Mesendoderm (in vitro differentiated cells): ENCODE data around the gene MRPS11.

ENCODE experiments used
- DNase-seq: peaks from one replicate; pipeline ENCODE4 v3.0.0; 2013
- H2AK5ac ChIP-seq: 2 replicates; pipeline ENCODE4 v1.6.1; 2013; ENCODE audit warnings: low read length, inconsistent platforms
- H2BK120ac ChIP-seq: 2 replicates; pipeline ENCODE4 v1.6.1; 2013; ENCODE audit warnings: low read depth, mild to moderate bottlenecking, low read length, moderate library complexity, mixed read lengths
- H2BK15ac ChIP-seq: replicated peaks from 2 replicates; pipeline ENCODE4 v1.6.1; 2013; ENCODE audit warnings: low read depth, mild to moderate bottlenecking, moderate library complexity
- H2BK5ac ChIP-seq: 2 replicates; pipeline ENCODE4 v1.6.1; 2013; ENCODE audit warnings: low read length, inconsistent platforms
- H3K18ac ChIP-seq: 2 replicates; pipeline ENCODE4 v1.6.1; 2013; ENCODE audit warnings: mild to moderate bottlenecking, low read length, mixed read lengths
- H3K23ac ChIP-seq: one replicate; pipeline ENCODE4 v1.6.1; 2013; ENCODE audit warnings: low read length
- H3K27ac ChIP-seq: 2 replicates; pipeline ENCODE4 v1.5.1; 2013; ENCODE audit warnings: low read depth, mild to moderate bottlenecking, inconsistent platforms, low read length, moderate library complexity
- H3K27me3 ChIP-seq: 2 replicates; pipeline ENCODE4 v1.6.1; 2013; ENCODE audit warnings: low read length, control low read depth, mild to moderate bottlenecking, inconsistent platforms; ENCODE audit not compliant: insufficient read depth, poor library complexity
- H3K36me3 ChIP-seq: 2 replicates; pipeline ENCODE4 v1.6.1; 2013; ENCODE audit warnings: low read length, inconsistent platforms; ENCODE audit not compliant: control insufficient read depth, insufficient read depth
- H3K4ac ChIP-seq: one replicate; pipeline ENCODE4 v1.6.1; 2013; ENCODE audit warnings: low read depth, mild to moderate bottlenecking, low read length, moderate library complexity
- H3K4me1 ChIP-seq: 2 replicates; pipeline ENCODE4 v1.6.1; 2013; ENCODE audit warnings: low read depth, low read length, inconsistent platforms; ENCODE audit not compliant: control insufficient read depth
- H3K4me2 ChIP-seq: 2 replicates; pipeline ENCODE4 v1.6.1; 2013; ENCODE audit warnings: low read length
- H3K4me3 ChIP-seq: 2 replicates; pipeline ENCODE4 v1.5.1; 2013; ENCODE audit warnings: mild to moderate bottlenecking, low read length
- H3K56ac ChIP-seq: one replicate; pipeline ENCODE4 v1.6.1; 2013; ENCODE audit warnings: low read length
- H3K79me1 ChIP-seq: 2 replicates; pipeline ENCODE4 v1.6.1; 2013; ENCODE audit warnings: low read length, inconsistent platforms
- H3K79me2 ChIP-seq: 2 replicates; pipeline ENCODE4 v1.6.1; 2013; ENCODE audit warnings: mild to moderate bottlenecking, low read length; ENCODE audit not compliant: control insufficient read depth, insufficient read depth
- H3K9ac ChIP-seq: 2 replicates; pipeline ENCODE4 v1.6.1; 2013; ENCODE audit warnings: low read length, inconsistent platforms
- H4K5ac ChIP-seq: one replicate; pipeline ENCODE4 v1.6.1; 2013; ENCODE audit warnings: low read length
- H4K8ac ChIP-seq: one replicate; pipeline ENCODE4 v1.6.1; 2013; ENCODE audit warnings: low read depth, mild to moderate bottlenecking, control low read depth, low read length, moderate library complexity
- WGBS: extraction: QIAGEN DNeasy Blood & Tissue Kit; methylation state at CpG from one replicate; pipeline ENCODE4 v1.1.7; 2013; ENCODE audit warnings: low lambda C conversion rate, missing lambda C conversion rate; ENCODE audit not compliant: insufficient coverage; ENCODE audit errors: extremely low coverage; 5-methylcytosine and 5-hydroxymethylcytosine counted together

The MRPS11 gene

DNA sequence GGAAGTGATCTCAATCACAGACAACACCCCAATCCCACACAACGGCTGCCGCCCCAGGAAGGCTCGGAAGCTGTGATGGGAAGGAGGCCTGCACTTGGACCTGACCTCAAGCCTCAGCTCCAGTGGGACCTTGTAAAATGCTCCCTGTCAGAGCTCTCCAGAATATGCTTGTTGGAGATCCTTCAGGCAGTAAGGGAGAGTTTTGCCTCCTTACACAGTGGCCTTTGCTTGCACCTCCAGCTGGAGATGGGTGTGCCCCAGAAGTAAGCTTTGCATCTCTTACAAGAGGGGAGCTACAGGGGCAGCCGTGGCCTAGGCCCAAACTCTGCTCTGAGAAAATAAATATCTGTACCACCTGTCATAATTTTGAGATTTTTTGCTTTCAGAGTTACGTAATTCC lies 10.4 kb downstream of the MRPS11 start:
- Histone ChIP-seq H2BK5ac (no peak overlapping the region), H3K4me1 (no peaks in the 10 kb centered on the region), H3K79me1 (no peaks in the 10 kb centered on the region), H3K36me3 (no peaks in the 10 kb centered on the region), H4K5ac (no peak overlapping the region), H2BK15ac (no peak overlapping the region), H3K79me2 (no peaks in the 10 kb centered on the region), H3K9ac (no peak overlapping the region), H3K27me3 (no peaks in the 10 kb centered on the region), H3K4me2 (no peak overlapping the region), H3K4me3 (no peak overlapping the region), H4K8ac (no peak overlapping the region), H3K18ac (no peak overlapping the region), H3K4ac (no peak overlapping the region), H2BK120ac (no peak overlapping the region), H3K56ac (no peak overlapping the region), H3K23ac (no peak overlapping the region), H3K27ac (no peak overlapping the region), H2AK5ac (no peak overlapping the region)
- no peak for DNase-seq
- WGBS, result no CpG with 5 or more reads among the region's 5 CpGs

- Histone ChIP-seq H3K36me3 (no peaks in the 10 kb centered on the region), H3K56ac (no peak overlapping the region), H3K23ac (no peak overlapping the region), H4K8ac (no peak overlapping the region), H3K4ac (no peak overlapping the region), H3K79me1 (no peaks in the 10 kb centered on the region), H3K79me2 (no peaks in the 10 kb centered on the region), H3K27ac (no peak overlapping the region), H3K9ac (no peak overlapping the region), H2BK5ac (no peak overlapping the region), H2BK120ac (no peak overlapping the region), H3K4me1 (no peaks in the 10 kb centered on the region), H3K4me3 (no peak overlapping the region), H2BK15ac (no peak overlapping the region), H3K27me3 (no peaks in the 10 kb centered on the region), H3K18ac (no peak overlapping the region), H2AK5ac (no peak overlapping the region), H3K4me2 (no peak overlapping the region), H4K5ac (no peak overlapping the region)
- no peak for DNase-seq
- no CpG with 5 or more reads among the region's 3 CpGs for WGBS
These were observed 11.7 kb downstream of the MRPS11 start for GRCh38 chr15:88479169-88479568.

GRCh38 chr15:88480981-88481380 lies 13.5 kb downstream of the MRPS11 start:
- H3K4ac ChIP-seq, result no peak overlapping the region
- no peak overlapping the region for H3K4me3 ChIP-seq
- no peak for DNase-seq
- H2BK5ac ChIP-seq, result no peak overlapping the region
- H3K9ac ChIP-seq, result no peak overlapping the region
- no peak overlapping the region for H4K5ac ChIP-seq
- no CpG with 5 or more reads among the region's 8 CpGs for WGBS
- no peaks in the 10 kb centered on the region for H3K79me2 ChIP-seq
- H3K36me3 ChIP-seq, result no peaks in the 10 kb centered on the region
- H3K27ac ChIP-seq, result no peak overlapping the region
- H3K4me2 ChIP-seq, result no peak overlapping the region
- no peaks in the 10 kb centered on the region for H3K4me1 ChIP-seq
- H3K79me1 ChIP-seq, result no peaks in the 10 kb centered on the region
- H2AK5ac ChIP-seq, result no peak overlapping the region
- H3K18ac ChIP-seq, result no peak overlapping the region
- H4K8ac ChIP-seq, result no peak overlapping the region
- H3K23ac ChIP-seq, result no peak overlapping the region
- H3K56ac ChIP-seq, result no peak overlapping the region
- H2BK15ac ChIP-seq, result no peak overlapping the region
- no peak overlapping the region for H2BK120ac ChIP-seq
- no peaks in the 10 kb centered on the region for H3K27me3 ChIP-seq

DNA sequence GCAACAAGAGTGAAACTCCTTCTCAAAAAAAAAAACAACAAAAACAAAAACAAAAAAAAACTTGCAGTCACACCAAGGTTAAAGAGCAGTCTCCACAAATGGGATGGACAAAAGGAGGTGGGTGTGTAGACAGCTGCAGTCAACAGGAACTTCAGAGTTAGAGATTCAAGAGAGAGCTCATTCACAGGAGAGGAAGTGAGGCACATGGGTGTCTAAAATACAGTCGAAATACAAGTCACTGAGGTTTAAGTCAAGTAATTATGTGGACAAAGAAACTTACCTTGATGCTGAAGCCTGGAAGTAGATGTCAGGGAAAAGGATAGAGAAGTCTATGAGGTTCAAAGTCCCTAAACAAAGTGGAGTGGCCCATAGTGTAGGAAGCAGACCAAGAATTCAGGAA lies 14.8 kb downstream of the MRPS11 start:
- no peak overlapping the region for H3K4me2 ChIP-seq
- no CpG with 5 or more reads among the region's 1 CpG for WGBS
- DNase-seq, result no peak
- no peak overlapping the region for H2AK5ac ChIP-seq
- H3K27ac ChIP-seq, result no peak overlapping the region
- no peaks in the 10 kb centered on the region for H3K36me3 ChIP-seq
- no peak overlapping the region for H4K5ac ChIP-seq
- H3K27me3 ChIP-seq, result no peaks in the 10 kb centered on the region
- H2BK5ac ChIP-seq, result no peak overlapping the region
- no peak overlapping the region for H3K23ac ChIP-seq
- no peak overlapping the region for H3K4me3 ChIP-seq
- H3K79me1 ChIP-seq, result no peaks in the 10 kb centered on the region
- no peak overlapping the region for H3K4ac ChIP-seq
- no peaks in the 10 kb centered on the region for H3K79me2 ChIP-seq
- H2BK120ac ChIP-seq, result no peak overlapping the region
- no peak overlapping the region for H3K9ac ChIP-seq
- H4K8ac ChIP-seq, result no peak overlapping the region
- H3K18ac ChIP-seq, result no peak overlapping the region
- no peaks in the 10 kb centered on the region for H3K4me1 ChIP-seq
- H3K56ac ChIP-seq, result no peak overlapping the region
- no peak overlapping the region for H2BK15ac ChIP-seq

- DNase-seq, result peak; percentile 49
- H4K8ac ChIP-seq, result no peak overlapping the region
- H3K36me3 ChIP-seq, result no peaks in the 10 kb centered on the region
- no peak overlapping the region for H2AK5ac ChIP-seq
- no peak overlapping the region for H4K5ac ChIP-seq
- no peaks in the 10 kb centered on the region for H3K79me1 ChIP-seq
- H3K56ac ChIP-seq, result no peak overlapping the region
- no peak overlapping the region for H2BK15ac ChIP-seq
- no peak overlapping the region for H3K9ac ChIP-seq
- H3K4ac ChIP-seq, result no peak overlapping the region
- no peak overlapping the region for H3K18ac ChIP-seq
- H3K27me3 ChIP-seq, result no peaks in the 10 kb centered on the region
- H3K27ac ChIP-seq, result no peak overlapping the region
- H3K4me3 ChIP-seq, result no peak overlapping the region
- H3K79me2 ChIP-seq, result no peaks in the 10 kb centered on the region
- no CpG with 5 or more reads among the region's 10 CpGs for WGBS
- no peak overlapping the region for H3K23ac ChIP-seq
- no peak overlapping the region for H3K4me2 ChIP-seq
- peaks cover 2% of the 10 kb centered on the region for H3K4me1 ChIP-seq
- H2BK120ac ChIP-seq, result no peak overlapping the region
- H2BK5ac ChIP-seq, result no peak overlapping the region
These were observed 17.3 kb downstream of the MRPS11 start for GRCh38 chr15:88484682-88485331.

GRCh38 chr15:88487178-88487795 lies 19.8 kb downstream of the MRPS11 start:
- no peak overlapping the region for H4K5ac ChIP-seq
- peak overlapping the region; percentile 37 for H2BK5ac ChIP-seq
- peak; percentile 38 for DNase-seq
- no peak overlapping the region for H3K23ac ChIP-seq
- H3K79me2 ChIP-seq, result no peaks in the 10 kb centered on the region
- no peak overlapping the region for H3K4ac ChIP-seq
- no peak overlapping the region for H3K27ac ChIP-seq
- H3K9ac ChIP-seq, result peak overlapping the region; percentile 10
- H3K56ac ChIP-seq, result peak overlapping the region; percentile 51
- no peak overlapping the region for H2BK15ac ChIP-seq
- peaks cover 2% of the 10 kb centered on the region for H3K4me1 ChIP-seq
- no peak overlapping the region for H2AK5ac ChIP-seq
- no peak overlapping the region for H4K8ac ChIP-seq
- H3K4me3 ChIP-seq, result no peak overlapping the region
- WGBS, result no CpG with 5 or more reads among the region's 2 CpGs
- H2BK120ac ChIP-seq, result no peak overlapping the region
- H3K4me2 ChIP-seq, result no peak overlapping the region
- H3K18ac ChIP-seq, result no peak overlapping the region
- H3K27me3 ChIP-seq, result no peaks in the 10 kb centered on the region
- H3K36me3 ChIP-seq, result no peaks in the 10 kb centered on the region
- no peaks in the 10 kb centered on the region for H3K79me1 ChIP-seq
